ENCODE measurements around the gene EEF2KMT. TPM values are rescaled to one million over a fixed set of nuclear protein-coding genes. Genes with fewer than 3 reads are reported as not detected.

Gene EEF2KMT
- total and polyA plus RNA-seq, 2 of the 13 experiments (the other 11 are each of a cell fraction or from before 2014, with no cell fraction given): 10.7 to 26.9 TPM

GRCh38 chr16:5071681-5072333 is 25.8 kb downstream of the EEF2KMT start, which contains the start of gene ALG1 (continued):
- TF ChIP-seq, protein P1, sequence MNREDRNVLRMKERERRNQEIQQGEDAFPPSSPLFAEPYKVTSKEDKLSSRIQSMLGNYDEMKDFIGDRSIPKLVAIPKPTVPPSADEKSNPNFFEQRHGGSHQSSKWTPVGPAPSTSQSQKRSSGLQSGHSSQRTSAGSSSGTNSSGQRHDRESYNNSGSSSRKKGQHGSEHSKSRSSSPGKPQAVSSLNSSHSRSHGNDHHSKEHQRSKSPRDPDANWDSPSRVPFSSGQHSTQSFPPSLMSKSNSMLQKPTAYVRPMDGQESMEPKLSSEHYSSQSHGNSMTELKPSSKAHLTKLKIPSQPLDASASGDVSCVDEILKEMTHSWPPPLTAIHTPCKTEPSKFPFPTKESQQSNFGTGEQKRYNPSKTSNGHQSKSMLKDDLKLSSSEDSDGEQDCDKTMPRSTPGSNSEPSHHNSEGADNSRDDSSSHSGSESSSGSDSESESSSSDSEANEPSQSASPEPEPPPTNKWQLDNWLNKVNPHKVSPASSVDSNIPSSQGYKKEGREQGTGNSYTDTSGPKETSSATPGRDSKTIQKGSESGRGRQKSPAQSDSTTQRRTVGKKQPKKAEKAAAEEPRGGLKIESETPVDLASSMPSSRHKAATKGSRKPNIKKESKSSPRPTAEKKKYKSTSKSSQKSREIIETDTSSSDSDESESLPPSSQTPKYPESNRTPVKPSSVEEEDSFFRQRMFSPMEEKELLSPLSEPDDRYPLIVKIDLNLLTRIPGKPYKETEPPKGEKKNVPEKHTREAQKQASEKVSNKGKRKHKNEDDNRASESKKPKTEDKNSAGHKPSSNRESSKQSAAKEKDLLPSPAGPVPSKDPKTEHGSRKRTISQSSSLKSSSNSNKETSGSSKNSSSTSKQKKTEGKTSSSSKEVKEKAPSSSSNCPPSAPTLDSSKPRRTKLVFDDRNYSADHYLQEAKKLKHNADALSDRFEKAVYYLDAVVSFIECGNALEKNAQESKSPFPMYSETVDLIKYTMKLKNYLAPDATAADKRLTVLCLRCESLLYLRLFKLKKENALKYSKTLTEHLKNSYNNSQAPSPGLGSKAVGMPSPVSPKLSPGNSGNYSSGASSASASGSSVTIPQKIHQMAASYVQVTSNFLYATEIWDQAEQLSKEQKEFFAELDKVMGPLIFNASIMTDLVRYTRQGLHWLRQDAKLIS (CRISPR knock-in tag; IDR thresholded peaks at IDR 0.05): no peak
- TF ChIP-seq ZNF501 (CRISPR knock-in tag; IDR thresholded peaks at IDR 0.05): peak; percentile 93
- TF ChIP-seq NR2F1 (CRISPR knock-in tag; IDR thresholded peaks at IDR 0.05): peak in 1 of 2 experiments; percentile 63; a peak in 2 of 4 replicates
- TF ChIP-seq NFRKB (IDR thresholded peaks at IDR 0.05): peak; percentile 60; the same call in 1 of the 2 replicates
- TF ChIP-seq MTF2 (CRISPR knock-in tag; IDR thresholded peaks at IDR 0.05; ENCODE audit: borderline replicate concordance): no peak; the same call in 1 of the 2 replicates
- peak; percentile 68; the same call in 1 of the 2 replicates for TF ChIP-seq ZBTB14 (CRISPR knock-in tag; IDR thresholded peaks at IDR 0.05)
- no peak for TF ChIP-seq ZFP36 (IDR thresholded peaks at IDR 0.05; ENCODE audit: borderline replicate concordance, low read depth, low read length, partially characterized antibody)
- peak; percentile 98; the same call in 1 of the 2 replicates for TF ChIP-seq ZNF333 (CRISPR knock-in tag; IDR thresholded peaks at IDR 0.05; ENCODE audit: borderline replicate concordance)
- no peak; the same call in 1 of the 2 replicates for TF ChIP-seq JDP2 (CRISPR knock-in tag; IDR thresholded peaks at IDR 0.05; ENCODE audit: borderline replicate concordance)
- TF ChIP-seq, protein P2, sequence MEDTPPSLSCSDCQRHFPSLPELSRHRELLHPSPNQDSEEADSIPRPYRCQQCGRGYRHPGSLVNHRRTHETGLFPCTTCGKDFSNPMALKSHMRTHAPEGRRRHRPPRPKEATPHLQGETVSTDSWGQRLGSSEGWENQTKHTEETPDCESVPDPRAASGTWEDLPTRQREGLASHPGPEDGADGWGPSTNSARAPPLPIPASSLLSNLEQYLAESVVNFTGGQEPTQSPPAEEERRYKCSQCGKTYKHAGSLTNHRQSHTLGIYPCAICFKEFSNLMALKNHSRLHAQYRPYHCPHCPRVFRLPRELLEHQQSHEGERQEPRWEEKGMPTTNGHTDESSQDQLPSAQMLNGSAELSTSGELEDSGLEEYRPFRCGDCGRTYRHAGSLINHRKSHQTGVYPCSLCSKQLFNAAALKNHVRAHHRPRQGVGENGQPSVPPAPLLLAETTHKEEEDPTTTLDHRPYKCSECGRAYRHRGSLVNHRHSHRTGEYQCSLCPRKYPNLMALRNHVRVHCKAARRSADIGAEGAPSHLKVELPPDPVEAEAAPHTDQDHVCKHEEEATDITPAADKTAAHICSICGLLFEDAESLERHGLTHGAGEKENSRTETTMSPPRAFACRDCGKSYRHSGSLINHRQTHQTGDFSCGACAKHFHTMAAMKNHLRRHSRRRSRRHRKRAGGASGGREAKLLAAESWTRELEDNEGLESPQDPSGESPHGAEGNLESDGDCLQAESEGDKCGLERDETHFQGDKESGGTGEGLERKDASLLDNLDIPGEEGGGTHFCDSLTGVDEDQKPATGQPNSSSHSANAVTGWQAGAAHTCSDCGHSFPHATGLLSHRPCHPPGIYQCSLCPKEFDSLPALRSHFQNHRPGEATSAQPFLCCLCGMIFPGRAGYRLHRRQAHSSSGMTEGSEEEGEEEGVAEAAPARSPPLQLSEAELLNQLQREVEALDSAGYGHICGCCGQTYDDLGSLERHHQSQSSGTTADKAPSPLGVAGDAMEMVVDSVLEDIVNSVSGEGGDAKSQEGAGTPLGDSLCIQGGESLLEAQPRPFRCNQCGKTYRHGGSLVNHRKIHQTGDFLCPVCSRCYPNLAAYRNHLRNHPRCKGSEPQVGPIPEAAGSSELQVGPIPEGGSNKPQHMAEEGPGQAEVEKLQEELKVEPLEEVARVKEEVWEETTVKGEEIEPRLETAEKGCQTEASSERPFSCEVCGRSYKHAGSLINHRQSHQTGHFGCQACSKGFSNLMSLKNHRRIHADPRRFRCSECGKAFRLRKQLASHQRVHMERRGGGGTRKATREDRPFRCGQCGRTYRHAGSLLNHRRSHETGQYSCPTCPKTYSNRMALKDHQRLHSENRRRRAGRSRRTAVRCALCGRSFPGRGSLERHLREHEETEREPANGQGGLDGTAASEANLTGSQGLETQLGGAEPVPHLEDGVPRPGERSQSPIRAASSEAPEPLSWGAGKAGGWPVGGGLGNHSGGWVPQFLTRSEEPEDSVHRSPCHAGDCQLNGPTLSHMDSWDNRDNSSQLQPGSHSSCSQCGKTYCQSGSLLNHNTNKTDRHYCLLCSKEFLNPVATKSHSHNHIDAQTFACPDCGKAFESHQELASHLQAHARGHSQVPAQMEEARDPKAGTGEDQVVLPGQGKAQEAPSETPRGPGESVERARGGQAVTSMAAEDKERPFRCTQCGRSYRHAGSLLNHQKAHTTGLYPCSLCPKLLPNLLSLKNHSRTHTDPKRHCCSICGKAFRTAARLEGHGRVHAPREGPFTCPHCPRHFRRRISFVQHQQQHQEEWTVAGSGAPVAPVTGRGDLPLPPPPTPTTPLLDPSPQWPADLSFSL (CRISPR knock-in tag; IDR thresholded peaks at IDR 0.05): no peak
- TF ChIP-seq ASH2L (IDR thresholded peaks at IDR 0.05; ENCODE audit: insufficient read length, low read depth, low read length): peak; percentile 75
- TF ChIP-seq RELA (CRISPR knock-in tag; IDR thresholded peaks at IDR 0.05): peak; percentile 85
- TF ChIP-seq REXO4 (CRISPR knock-in tag; IDR thresholded peaks at IDR 0.05; ENCODE audit: borderline replicate concordance): peak; percentile 87
- peak; percentile 86; the same call in 1 of the 2 replicates for TF ChIP-seq ZFP1 (CRISPR knock-in tag; IDR thresholded peaks at IDR 0.05)
- TF ChIP-seq EHMT2 (IDR thresholded peaks at IDR 0.05; ENCODE audit: borderline replicate concordance, low read depth, low read length): no peak
- TF ChIP-seq MLLT10 (CRISPR knock-in tag; IDR thresholded peaks at IDR 0.05): no peak
- TF ChIP-seq ZBTB7B (CRISPR knock-in tag; IDR thresholded peaks at IDR 0.05): peak; percentile 82
- TF ChIP-seq RFX1 (IDR thresholded peaks at IDR 0.05): no peak
- no peak for TF ChIP-seq FIP1L1 (IDR thresholded peaks at IDR 0.05; ENCODE audit: borderline replicate concordance, insufficient read depth, low read depth, low read length)
